Measurements from ENCODE around the gene TRAF3. TPM values are rescaled to one million over a fixed set of nuclear protein-coding genes. Genes with fewer than 3 reads are reported as not detected.
A peak's percentile ranks its signal among the peaks of the same experiment; 100 is the strongest.

Gene TRAF3
- polyA plus RNA-seq (2014; cell fraction: cytosol; rRNA removed): 5.3 and 5.4 TPM in 2 replicates
- polyA plus RNA-seq (2014; cell fraction: nucleus; rRNA removed): 4.7 and 5.9 TPM in 2 replicates

- no peak for DNase-seq (ENCODE audit: low spot score)
These were observed at the start of gene TRAF3 for GRCh38 chr14:102776761-102777710. Gene TRAF3, plus strand, starts transcription at chr14:102777449. Its CDS starts 92,753 bp downstream, at chr14:102870202.

GRCh38 chr14:102728501-102728900 lies 48.7 kb upstream of the TRAF3 start:
- DNase-seq (ENCODE audit: low spot score): no peak

GRCh38 chr14:102729268-102729667 lies 48.0 kb upstream of the TRAF3 start:
- DNase-seq (ENCODE audit: low spot score): no peak

- no peak for DNase-seq (ENCODE audit: low spot score)
These were observed 47.4 kb upstream of the TRAF3 start for GRCh38 chr14:102729825-102730224.

GRCh38 chr14:102731101-102731870 lies 46.0 kb upstream of the TRAF3 start:
- DNase-seq (ENCODE audit: low spot score): no peak

GRCh38 chr14:102731871-102732800 lies 45.1 kb upstream of the TRAF3 start:
- no peak for DNase-seq (ENCODE audit: low spot score)

- no peak for DNase-seq (ENCODE audit: low spot score)
These were observed 44.3 kb upstream of the TRAF3 start for GRCh38 chr14:102732924-102733323.

GRCh38 chr14:102733326-102733725 lies 43.9 kb upstream of the TRAF3 start:
- no peak for DNase-seq (ENCODE audit: low spot score)

- no peak for DNase-seq (ENCODE audit: low spot score)
These were observed 42.8 kb upstream of the TRAF3 start for GRCh38 chr14:102734436-102734835.

GRCh38 chr14:102736956-102737355 lies 40.3 kb upstream of the TRAF3 start:
- no peak for DNase-seq (ENCODE audit: low spot score)

- no peak for DNase-seq (ENCODE audit: low spot score)
These were observed 39.6 kb upstream of the TRAF3 start for GRCh38 chr14:102737402-102738372.

GRCh38 chr14:102738373-102739189 lies 38.7 kb upstream of the TRAF3 start:
- no peak for DNase-seq (ENCODE audit: low spot score)

- no peak for DNase-seq (ENCODE audit: low spot score)
These were observed 38.1 kb upstream of the TRAF3 start for GRCh38 chr14:102739190-102739469.

- no peak for DNase-seq (ENCODE audit: low spot score)
These were observed 30.4 kb upstream of the TRAF3 start for GRCh38 chr14:102746634-102747438.

GRCh38 chr14:102748806-102749205 lies 28.4 kb upstream of the TRAF3 start:
- no peak for DNase-seq (ENCODE audit: low spot score)

GRCh38 chr14:102749393-102750305 lies 27.6 kb upstream of the TRAF3 start:
- DNase-seq (ENCODE audit: low spot score): peak; percentile 44

- DNase-seq (ENCODE audit: low spot score): no peak
These were observed 26.9 kb upstream of the TRAF3 start for GRCh38 chr14:102750376-102750775.

Data from SK-N-DZ (cell line).